Astrocyte of the spinal cord (primary cell): Measurements from ENCODE around the gene VCAN.

ENCODE experiments used
- DNase-seq: peaks from one replicate; pipeline ENCODE4 v3.0.0; 2011; ENCODE audit warnings: low read depth, low spot score
- H3K4me3 ChIP-seq: 2 replicates; pipeline ENCODE4 v1.5.1; 2011; ENCODE audit warnings: low read depth, mild to moderate bottlenecking, low read length, moderate library complexity
- CTCF ChIP-seq: IDR thresholded peaks from 2 replicates; pipeline ENCODE4 v1.5.1; 2012; ENCODE audit warnings: low read depth, mild to moderate bottlenecking, low read length, inconsistent platforms
- in situ Hi-C: cut with HindIII; loops from 2 replicates; pipeline ENCODE4 v1.10.0; 2017; ENCODE audit warnings: low sequenced_read_pairs

VCAN gene

GRCh38 chr5:83444445-83444844, 27.1 kb upstream of the VCAN start:
- no peak overlapping the region for H3K4me3 ChIP-seq
- DNase-seq, result no peak
- in situ Hi-C loops, result no loop called here
- no peak for TF ChIP-seq CTCF

GRCh38 chr5:83446253-83446947, 25.1 kb upstream of the VCAN start:
- in situ Hi-C loops, result no loop called here
- TF ChIP-seq CTCF, result no peak
- no peak overlapping the region for H3K4me3 ChIP-seq
- DNase-seq, result no peak

- in situ Hi-C loops, result no loop called here
- TF ChIP-seq CTCF, result no peak
- H3K4me3 ChIP-seq, result no peak overlapping the region
- DNase-seq, result no peak
Observed at GRCh38 chr5:83447533-83447932, 24.0 kb upstream of the VCAN start.

- TF ChIP-seq CTCF, result no peak
- DNase-seq, result no peak
- in situ Hi-C loops, result no loop called here
Observed at GRCh38 chr5:83450183-83450966, 21.2 kb upstream of the VCAN start.

GRCh38 chr5:83450967-83451248, 20.6 kb upstream of the VCAN start:
- no peak for DNase-seq
- in situ Hi-C loops, result no loop called here

More at GRCh38 chr5:83450183-83450966, 21.2 kb upstream of the VCAN start:
- H3K4me3 ChIP-seq, result no peak overlapping the region

GRCh38 chr5:83451955-83452354, 19.6 kb upstream of the VCAN start:
- no peak for DNase-seq
- in situ Hi-C loops, result no loop called here
- H3K4me3 ChIP-seq, result no peak overlapping the region
- TF ChIP-seq CTCF, result no peak

More at GRCh38 chr5:83450967-83451248, 20.6 kb upstream of the VCAN start:
- TF ChIP-seq CTCF, result no peak
- no peak overlapping the region for H3K4me3 ChIP-seq
